HL-60 (cell line): ENCODE data around the gene ERMP1.
A peak's percentile ranks its signal among the peaks of the same experiment; 100 is the strongest.

ENCODE experiments used
- DNase-seq, 2 experiments: peaks; one replicate each; pipeline ENCODE4 v3.0.0-alpha.2; 2010 to 2020; ENCODE audit warnings: low read depth in 1 of 2, low spot score in 1 of 2
- H3K27ac ChIP-seq: fragments of 250-450 bp; sonication (Bioruptor Pico); replicated peaks from 2 replicates; pipeline ENCODE4 v1.5.1; 2020; ENCODE audit warnings: mild to moderate bottlenecking, moderate library complexity
- H3K27me3 ChIP-seq: fragments of 250-450 bp; sonication (Bioruptor Pico); 2 replicates; pipeline ENCODE4 v1.5.1; 2021; ENCODE audit warnings: mild to moderate bottlenecking, moderate library complexity; ENCODE audit not compliant: insufficient read depth, poor library complexity, severe bottlenecking
- H3K4me3 ChIP-seq: replicated peaks from 2 replicates; pipeline ENCODE4 v1.5.1; 2011; ENCODE audit warnings: mild to moderate bottlenecking, control low read depth, low read length; ENCODE audit not compliant: insufficient read depth
- GABPA ChIP-seq: IDR thresholded peaks from 2 replicates; pipeline ENCODE4 v1.6.1; 2012; ENCODE audit warnings: low read depth
- POLR2AphosphoS5 ChIP-seq: IDR thresholded peaks from 2 replicates; pipeline ENCODE4 v1.6.1; 2012; ENCODE audit warnings: low read depth
- SPI1 ChIP-seq: IDR thresholded peaks from 2 replicates; pipeline ENCODE4 v1.6.1; 2012; ENCODE audit warnings: low read depth, mild to moderate bottlenecking, borderline replicate concordance
- TF ChIP-seq, protein P1 (sequence below): IDR thresholded peaks from 2 replicates; pipeline ENCODE4 v1.6.1; 2012; ENCODE audit warnings: low read depth; ENCODE audit not compliant: insufficient replicate concordance
- TF ChIP-seq, protein P2 (sequence below): IDR thresholded peaks from one replicate; pipeline ENCODE4 v1.5.1; 2011; ENCODE audit warnings: low read length, control low read depth, inconsistent platforms; ENCODE audit not compliant: insufficient read depth

The ERMP1 gene

DNA sequence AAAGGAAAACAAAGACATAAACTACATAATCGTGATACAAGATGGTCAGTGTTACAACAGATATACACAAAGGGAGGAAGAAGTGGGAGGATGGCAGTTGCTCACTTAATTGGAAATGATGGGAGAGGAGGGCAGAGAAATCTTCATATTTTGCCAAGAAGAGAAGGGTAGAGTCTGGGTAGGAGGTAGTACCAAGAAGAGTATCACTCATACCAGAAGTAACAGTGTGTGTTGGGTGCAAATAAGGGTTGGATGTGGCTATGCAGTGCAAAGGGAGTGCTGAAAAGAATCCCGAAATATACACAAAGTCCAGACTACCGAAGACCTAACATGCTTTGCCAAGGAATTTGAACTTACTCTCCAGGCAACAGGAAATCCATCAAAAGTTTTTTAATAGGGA is 41.0 kb downstream of the ERMP1 start:
- H3K27me3 ChIP-seq: no peaks in the 10 kb centered on the region
- TF ChIP-seq, protein P1, sequence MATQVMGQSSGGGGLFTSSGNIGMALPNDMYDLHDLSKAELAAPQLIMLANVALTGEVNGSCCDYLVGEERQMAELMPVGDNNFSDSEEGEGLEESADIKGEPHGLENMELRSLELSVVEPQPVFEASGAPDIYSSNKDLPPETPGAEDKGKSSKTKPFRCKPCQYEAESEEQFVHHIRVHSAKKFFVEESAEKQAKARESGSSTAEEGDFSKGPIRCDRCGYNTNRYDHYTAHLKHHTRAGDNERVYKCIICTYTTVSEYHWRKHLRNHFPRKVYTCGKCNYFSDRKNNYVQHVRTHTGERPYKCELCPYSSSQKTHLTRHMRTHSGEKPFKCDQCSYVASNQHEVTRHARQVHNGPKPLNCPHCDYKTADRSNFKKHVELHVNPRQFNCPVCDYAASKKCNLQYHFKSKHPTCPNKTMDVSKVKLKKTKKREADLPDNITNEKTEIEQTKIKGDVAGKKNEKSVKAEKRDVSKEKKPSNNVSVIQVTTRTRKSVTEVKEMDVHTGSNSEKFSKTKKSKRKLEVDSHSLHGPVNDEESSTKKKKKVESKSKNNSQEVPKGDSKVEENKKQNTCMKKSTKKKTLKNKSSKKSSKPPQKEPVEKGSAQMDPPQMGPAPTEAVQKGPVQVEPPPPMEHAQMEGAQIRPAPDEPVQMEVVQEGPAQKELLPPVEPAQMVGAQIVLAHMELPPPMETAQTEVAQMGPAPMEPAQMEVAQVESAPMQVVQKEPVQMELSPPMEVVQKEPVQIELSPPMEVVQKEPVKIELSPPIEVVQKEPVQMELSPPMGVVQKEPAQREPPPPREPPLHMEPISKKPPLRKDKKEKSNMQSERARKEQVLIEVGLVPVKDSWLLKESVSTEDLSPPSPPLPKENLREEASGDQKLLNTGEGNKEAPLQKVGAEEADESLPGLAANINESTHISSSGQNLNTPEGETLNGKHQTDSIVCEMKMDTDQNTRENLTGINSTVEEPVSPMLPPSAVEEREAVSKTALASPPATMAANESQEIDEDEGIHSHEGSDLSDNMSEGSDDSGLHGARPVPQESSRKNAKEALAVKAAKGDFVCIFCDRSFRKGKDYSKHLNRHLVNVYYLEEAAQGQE: no peak
- no peak for TF ChIP-seq SPI1
- TF ChIP-seq, protein P2, sequence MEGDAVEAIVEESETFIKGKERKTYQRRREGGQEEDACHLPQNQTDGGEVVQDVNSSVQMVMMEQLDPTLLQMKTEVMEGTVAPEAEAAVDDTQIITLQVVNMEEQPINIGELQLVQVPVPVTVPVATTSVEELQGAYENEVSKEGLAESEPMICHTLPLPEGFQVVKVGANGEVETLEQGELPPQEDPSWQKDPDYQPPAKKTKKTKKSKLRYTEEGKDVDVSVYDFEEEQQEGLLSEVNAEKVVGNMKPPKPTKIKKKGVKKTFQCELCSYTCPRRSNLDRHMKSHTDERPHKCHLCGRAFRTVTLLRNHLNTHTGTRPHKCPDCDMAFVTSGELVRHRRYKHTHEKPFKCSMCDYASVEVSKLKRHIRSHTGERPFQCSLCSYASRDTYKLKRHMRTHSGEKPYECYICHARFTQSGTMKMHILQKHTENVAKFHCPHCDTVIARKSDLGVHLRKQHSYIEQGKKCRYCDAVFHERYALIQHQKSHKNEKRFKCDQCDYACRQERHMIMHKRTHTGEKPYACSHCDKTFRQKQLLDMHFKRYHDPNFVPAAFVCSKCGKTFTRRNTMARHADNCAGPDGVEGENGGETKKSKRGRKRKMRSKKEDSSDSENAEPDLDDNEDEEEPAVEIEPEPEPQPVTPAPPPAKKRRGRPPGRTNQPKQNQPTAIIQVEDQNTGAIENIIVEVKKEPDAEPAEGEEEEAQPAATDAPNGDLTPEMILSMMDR: no peak
- no peak for TF ChIP-seq GABPA
- no peak for TF ChIP-seq POLR2AphosphoS5
- DNase-seq: no peak
- no peak overlapping the region for H3K27ac ChIP-seq
- H3K4me3 ChIP-seq: no peak overlapping the region

DNA sequence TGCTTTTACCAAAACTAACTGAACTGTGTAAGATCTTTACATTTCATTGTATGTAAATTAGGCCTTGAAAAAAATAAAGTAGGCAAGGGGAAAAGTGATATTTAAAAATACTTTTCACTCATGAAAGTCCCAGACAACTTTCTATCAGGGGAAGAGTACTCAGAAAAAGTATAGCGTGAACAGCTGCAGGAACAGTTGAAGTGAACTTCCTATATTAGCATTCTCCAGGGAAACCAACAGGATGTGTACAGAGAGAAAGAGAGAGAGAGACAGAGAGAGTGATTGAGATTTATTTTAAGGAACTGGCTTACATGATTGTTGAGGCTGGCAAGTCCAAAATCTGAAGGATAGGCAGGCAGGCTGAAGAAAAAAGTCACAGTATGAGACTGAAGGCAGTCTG is 42.0 kb downstream of the ERMP1 start:
- no peak for TF ChIP-seq POLR2AphosphoS5
- no peak for TF ChIP-seq SPI1
- TF ChIP-seq, protein P2: no peak
- TF ChIP-seq, protein P1: no peak
- TF ChIP-seq GABPA: no peak
- no peak overlapping the region for H3K4me3 ChIP-seq
- no peak for DNase-seq
- no peak overlapping the region for H3K27ac ChIP-seq
- H3K27me3 ChIP-seq: no peaks in the 10 kb centered on the region

DNA sequence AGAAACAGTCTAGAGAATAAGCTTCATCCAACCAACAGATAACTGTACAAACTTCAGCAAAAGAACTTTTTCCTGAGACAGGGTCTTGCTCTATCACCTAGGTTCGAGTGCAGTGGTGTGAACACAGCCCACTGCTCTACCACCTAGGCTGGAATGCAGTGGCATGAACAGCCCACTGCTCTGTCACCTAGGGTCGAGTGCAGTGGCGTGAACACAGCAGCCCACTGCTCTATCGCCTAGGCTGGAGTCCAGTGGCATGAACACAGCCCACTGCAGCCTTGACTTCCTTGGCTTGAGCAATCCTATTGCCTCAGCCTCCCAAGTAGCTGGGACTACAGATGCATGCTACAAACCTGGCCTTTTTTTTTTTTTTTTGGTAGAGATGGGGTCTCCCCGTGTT is 43.4 kb downstream of the ERMP1 start:
- Histone ChIP-seq H3K4me3 (no peak overlapping the region), H3K27ac (no peak overlapping the region), H3K27me3 (no peaks in the 10 kb centered on the region)
- no peak for TF ChIP-seq SPI1
- no peak for TF ChIP-seq GABPA
- TF ChIP-seq, protein P2: no peak
- TF ChIP-seq, protein P1: no peak
- no peak for TF ChIP-seq POLR2AphosphoS5
- DNase-seq: peak in 1 of 2 experiments; percentile 12
